NCI-H1105 (cell line): ENCODE results near the gene SEMA5A.

ENCODE experiments used
- DNase-seq: peaks from one replicate; lab custom pipeline; 2025; lab: John Stamatoyannopoulos, UW

Gene SEMA5A

GRCh38 chr5:8993031-8993430, 552.8 kb downstream of the SEMA5A start:
- no peak for DNase-seq
